ENCODE measurements around the gene ZNF574.

DNA sequence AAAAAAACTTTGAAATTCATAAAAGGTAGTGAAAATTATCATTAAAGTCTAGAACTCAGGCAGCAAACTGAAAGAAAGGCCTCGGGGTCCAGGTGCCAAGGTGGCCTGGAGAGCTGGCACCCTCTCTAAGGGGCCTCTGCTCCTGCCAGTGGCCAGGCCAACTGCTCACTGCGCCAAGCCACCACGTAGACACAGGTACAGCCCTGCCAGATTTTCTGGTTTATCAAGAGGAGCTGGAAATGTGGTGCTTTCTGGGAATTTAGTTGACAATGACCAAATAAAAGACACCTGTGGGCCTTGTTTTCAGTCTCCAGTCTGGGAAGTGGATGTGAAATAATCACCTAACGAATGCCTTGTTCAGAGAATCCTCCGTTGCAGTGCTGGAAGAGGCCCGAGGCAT lies 22.8 kb downstream of the ZNF574 start:
- TF ChIP-seq, protein P1, sequence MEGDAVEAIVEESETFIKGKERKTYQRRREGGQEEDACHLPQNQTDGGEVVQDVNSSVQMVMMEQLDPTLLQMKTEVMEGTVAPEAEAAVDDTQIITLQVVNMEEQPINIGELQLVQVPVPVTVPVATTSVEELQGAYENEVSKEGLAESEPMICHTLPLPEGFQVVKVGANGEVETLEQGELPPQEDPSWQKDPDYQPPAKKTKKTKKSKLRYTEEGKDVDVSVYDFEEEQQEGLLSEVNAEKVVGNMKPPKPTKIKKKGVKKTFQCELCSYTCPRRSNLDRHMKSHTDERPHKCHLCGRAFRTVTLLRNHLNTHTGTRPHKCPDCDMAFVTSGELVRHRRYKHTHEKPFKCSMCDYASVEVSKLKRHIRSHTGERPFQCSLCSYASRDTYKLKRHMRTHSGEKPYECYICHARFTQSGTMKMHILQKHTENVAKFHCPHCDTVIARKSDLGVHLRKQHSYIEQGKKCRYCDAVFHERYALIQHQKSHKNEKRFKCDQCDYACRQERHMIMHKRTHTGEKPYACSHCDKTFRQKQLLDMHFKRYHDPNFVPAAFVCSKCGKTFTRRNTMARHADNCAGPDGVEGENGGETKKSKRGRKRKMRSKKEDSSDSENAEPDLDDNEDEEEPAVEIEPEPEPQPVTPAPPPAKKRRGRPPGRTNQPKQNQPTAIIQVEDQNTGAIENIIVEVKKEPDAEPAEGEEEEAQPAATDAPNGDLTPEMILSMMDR (IDR thresholded peaks at IDR 0.05) = no peak
- TF ChIP-seq POLR2A (IDR thresholded peaks at IDR 0.05) = no peak
